ENCODE data around the gene ME1.
A peak's percentile ranks its signal among the peaks of the same experiment; 100 is the strongest.
"Not testable (repeated sequence)": the region's sequence is repeated elsewhere in the genome, so short reads cannot be mapped to it uniquely, and the experiment has no call there.

ME1 gene

GRCh38 chr6:83260577-83260976 is 170.3 kb downstream of the ME1 start:
- DNase-seq (ENCODE audit: low read depth in 3 of 3, low spot score in 1 of 3), result no peak

GRCh38 chr6:83258517-83258916 is 172.3 kb downstream of the ME1 start:
- DNase-seq (ENCODE audit: low read depth in 3 of 3, low spot score in 1 of 3), result no peak

- DNase-seq (ENCODE audit: low read depth in 3 of 3, low spot score in 1 of 3), result no peak
These were observed 173.1 kb downstream of the ME1 start for GRCh38 chr6:83257791-83258190.

GRCh38 chr6:83256719-83257118 is 174.1 kb downstream of the ME1 start:
- DNase-seq (ENCODE audit: low read depth in 3 of 3, low spot score in 1 of 3), result not testable (repeated sequence)

GRCh38 chr6:83252719-83253118 is 178.1 kb downstream of the ME1 start:
- no peak for DNase-seq (ENCODE audit: low read depth in 3 of 3, low spot score in 1 of 3)

GRCh38 chr6:83250235-83250634 is 180.6 kb downstream of the ME1 start:
- DNase-seq (ENCODE audit: low read depth in 3 of 3, low spot score in 1 of 3), result no peak

GRCh38 chr6:83247471-83247870 is 183.4 kb downstream of the ME1 start:
- no peak for DNase-seq (ENCODE audit: low read depth in 3 of 3, low spot score in 1 of 3)

GRCh38 chr6:83231146-83231545 is 199.7 kb downstream of the ME1 start:
- DNase-seq (ENCODE audit: low read depth in 3 of 3, low spot score in 1 of 3), result no peak

DNA sequence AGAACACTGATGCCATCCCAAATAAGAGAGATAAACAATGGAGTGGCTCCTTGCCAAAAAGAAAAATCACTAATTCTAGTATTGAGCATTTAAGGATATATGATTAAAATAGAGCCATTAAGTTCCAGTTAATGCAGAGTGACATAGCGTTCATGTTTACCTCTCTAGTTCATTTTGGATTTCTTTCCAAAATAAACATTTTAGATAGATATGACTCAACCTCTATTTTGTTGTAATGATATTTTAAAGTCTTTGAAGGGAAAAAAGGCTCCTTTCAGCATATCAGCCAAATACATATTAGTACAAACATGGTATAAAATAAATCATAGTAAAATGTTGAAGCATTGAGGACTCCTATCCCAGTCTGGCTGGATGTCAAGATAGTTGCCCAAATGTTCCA is 204.3 kb downstream of the ME1 start:
- no peak for DNase-seq (ENCODE audit: low read depth in 3 of 3, low spot score in 1 of 3)

GRCh38 chr6:83221889-83222479 is 208.9 kb downstream of the ME1 start:
- DNase-seq (ENCODE audit: low read depth in 3 of 3, low spot score in 1 of 3), result no peak

DNA sequence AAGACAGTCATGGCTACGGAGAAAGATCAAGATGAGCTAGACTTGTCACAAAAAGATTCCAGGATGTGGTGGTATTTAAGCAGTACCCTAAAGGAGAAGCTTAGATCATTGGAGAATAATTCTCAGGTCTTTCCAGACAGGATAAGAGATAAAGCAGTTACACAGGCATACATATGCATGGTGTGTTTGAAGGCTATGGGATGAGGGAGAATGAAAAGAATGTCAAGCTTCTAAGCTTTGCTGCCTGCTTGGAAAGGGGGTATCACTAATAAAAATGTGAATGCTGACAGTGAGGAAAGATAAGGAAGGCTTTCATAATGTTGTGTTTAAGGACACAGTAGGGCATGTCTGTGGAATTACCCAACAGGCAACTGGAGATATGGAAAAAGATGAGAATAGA is 209.6 kb downstream of the ME1 start:
- DNase-seq (ENCODE audit: low read depth in 3 of 3, low spot score in 1 of 3), result no peak

DNA sequence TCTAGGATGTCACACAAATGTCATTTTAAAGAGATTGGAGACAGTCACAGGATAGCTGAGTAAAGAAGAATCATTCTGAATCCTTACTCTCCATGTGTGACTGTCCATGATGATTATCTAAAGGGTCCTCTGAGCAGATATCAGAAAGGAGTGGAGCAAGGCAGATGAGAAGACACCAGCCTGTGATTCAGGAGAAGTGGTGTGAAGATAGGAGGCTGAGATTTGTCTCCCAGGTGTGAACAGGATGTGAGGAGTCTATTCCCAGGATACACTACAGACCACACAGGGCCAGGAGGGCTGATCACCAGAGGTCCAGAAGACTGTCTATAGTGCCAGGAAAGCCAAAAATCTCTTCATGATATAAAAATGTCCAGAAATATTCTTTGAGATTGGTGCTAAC is 210.7 kb downstream of the ME1 start:
- no peak for DNase-seq (ENCODE audit: low read depth in 3 of 3, low spot score in 1 of 3)

DNA sequence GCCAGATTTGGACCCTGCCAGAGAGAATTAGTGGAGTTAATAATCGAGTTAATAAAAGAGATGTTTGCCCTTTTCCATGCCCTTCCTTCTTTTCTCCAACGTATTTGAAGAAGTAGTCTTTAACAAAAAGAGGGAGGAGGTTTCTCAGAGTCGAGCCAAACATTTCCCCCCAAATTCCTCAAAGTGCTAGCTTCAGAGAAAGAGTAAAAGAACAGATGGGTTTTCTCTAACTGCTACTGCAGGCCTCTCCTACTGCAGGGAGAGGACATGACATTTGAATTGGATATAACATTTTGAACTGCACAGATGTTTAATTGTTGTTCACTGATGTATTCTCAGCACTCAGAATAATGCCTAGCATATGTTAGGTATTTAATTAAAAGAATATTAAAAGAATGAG is 212.2 kb downstream of the ME1 start:
- DNase-seq (ENCODE audit: low read depth in 3 of 3, low spot score in 1 of 3), result no peak

DNA sequence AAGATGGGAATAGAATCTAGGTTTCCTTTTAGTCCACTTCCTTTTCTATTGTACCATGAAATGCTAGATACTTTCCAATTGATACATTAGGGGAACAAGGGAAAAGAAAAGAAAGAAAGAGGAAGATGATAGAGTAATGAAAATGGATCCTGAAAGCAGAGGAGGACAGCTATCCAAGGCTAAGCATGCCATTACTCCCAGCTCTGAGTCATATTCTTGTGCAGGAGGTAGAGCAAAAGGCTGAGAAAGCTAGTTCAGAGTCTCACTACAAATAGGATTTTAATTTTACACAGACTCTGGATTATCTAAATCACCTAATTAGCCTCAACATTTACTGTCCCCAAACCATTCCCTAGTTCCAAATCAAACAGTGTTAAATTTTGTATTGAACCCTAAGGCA is 214.0 kb downstream of the ME1 start:
- DNase-seq (ENCODE audit: low read depth in 3 of 3, low spot score in 1 of 3), result no peak

- DNase-seq (ENCODE audit: low read depth in 3 of 3, low spot score in 1 of 3), result peak in 1 of 3 donors; percentile 10
These were observed 215.5 kb downstream of the ME1 start for GRCh38 chr6:83215131-83216047.

DNA sequence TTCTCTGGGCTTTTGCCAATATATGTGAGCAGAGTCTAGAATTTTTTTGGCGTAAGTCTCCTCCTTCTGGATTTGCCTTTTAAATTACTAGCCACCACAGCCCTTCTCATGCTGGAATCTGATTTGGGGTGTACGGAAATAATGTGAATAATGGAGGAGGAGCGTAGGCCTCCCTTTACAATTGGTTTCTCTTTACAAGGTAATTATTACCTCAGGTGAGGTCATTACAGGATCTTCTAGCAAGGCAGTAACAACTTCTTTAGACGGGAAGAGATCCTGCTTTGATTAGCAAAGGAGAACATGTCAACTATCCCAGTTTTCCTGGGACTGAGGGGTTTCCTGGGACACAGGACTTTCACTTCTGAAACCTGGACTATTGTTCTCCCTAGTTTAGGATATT is 228.8 kb downstream of the ME1 start:
- no peak for DNase-seq (ENCODE audit: low read depth in 3 of 3, low spot score in 1 of 3)

DNA sequence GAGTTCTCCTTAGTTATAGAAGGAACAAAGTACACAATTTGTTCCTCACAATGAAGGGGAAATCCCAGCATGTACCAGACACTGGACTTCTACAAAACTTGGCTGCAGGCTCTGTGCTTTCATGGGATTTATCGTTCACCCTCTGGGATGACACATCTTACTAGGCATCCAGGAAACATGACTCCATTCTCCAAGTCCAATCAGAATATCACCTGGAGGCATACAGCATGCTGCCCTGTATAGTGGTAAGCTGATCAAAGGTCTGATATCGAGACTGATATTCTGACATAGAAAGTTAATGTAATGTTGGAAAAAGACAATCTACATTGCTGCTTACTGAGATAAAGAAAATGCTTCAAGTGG is 231.0 kb downstream of the ME1 start:
- no peak for DNase-seq (ENCODE audit: low read depth in 3 of 3, low spot score in 1 of 3)

DNA sequence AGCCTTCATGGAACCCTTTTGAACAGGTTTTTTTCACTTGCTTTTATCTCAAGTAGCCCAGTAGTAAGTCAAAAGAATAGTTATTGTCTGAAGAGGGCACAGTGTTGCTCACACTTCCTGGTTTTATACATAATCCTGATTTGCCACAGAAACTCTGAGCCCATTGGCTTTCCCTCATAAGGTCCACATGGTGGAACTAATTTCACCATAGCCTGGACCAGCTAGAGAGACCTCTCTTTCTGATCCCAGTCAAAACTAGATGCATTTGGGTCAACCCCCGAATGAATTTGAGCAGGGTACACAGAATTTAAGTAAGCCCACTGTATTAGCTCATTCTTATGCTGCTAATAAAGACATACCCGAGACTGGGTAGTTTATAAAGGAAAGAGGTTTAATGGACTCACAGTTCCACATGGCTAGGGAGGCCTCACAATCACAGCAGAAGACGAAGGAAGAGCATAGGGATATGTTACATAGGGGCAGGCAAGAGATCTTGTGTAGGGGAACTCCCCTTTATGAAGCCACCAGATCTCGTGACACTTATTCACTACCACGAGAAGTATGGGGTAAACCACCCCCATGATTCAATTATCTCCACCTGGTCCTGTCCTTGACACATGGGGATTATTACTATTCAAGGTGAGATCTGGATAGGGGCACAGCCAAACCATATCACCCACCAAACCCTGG is 231.5 kb downstream of the ME1 start:
- DNase-seq (ENCODE audit: low read depth in 3 of 3, low spot score in 1 of 3), result no peak

DNA sequence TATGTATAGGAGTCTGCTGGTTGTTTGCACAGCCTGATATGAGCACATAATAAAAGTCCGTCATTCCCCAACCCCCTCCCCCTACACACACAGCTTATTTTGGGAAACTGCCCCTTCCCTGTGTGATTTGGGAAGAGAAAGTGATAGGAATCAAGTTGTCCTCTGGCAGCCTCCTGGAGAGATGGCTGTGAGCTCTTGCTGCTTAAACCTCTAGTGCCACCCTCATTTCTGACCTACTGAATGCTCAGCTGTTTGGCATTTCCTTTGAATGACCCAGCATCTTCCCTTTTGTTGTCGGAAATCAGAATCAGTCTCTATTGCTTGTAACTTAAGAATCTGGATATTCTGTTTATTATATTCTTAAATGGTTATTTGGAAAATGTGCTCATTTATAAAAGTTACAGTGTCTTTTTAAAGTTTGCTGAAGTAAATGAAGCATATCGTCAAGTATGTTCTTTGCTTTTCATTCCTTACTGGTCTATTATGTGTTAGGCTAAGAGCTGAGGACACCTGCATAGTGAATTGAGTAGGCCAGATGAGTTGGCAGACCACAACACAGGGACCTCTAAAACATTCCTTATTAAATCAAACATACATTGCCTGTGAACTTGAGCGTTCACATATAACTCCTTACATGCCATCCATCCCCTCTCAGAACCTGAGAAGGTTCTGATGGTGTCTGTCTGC is 232.2 kb downstream of the ME1 start:
- no peak for DNase-seq (ENCODE audit: low read depth in 3 of 3, low spot score in 1 of 3)

- peak in 1 of 3 donors; percentile 3 for DNase-seq (ENCODE audit: low read depth in 3 of 3, low spot score in 1 of 3)
These were observed 236.9 kb downstream of the ME1 start for GRCh38 chr6:83193747-83194566.
